A549 treated with Hydrocortisone at 1 μM for 4 hours (cell line): ENCODE measurements around the gene RASSF8. TPM values are rescaled to one million over a fixed set of nuclear protein-coding genes. Genes with fewer than 3 reads are reported as not detected.

Experiments
- total RNA-seq: library from RNA; stranded (reverse); fragments of 200-300 nt; extraction: Qiagen RNA extraction; gene quantifications from 5 replicates; pipeline ENCODE4 v1.2.3, GENCODE V29; 2022

The RASSF8 gene, protein sequence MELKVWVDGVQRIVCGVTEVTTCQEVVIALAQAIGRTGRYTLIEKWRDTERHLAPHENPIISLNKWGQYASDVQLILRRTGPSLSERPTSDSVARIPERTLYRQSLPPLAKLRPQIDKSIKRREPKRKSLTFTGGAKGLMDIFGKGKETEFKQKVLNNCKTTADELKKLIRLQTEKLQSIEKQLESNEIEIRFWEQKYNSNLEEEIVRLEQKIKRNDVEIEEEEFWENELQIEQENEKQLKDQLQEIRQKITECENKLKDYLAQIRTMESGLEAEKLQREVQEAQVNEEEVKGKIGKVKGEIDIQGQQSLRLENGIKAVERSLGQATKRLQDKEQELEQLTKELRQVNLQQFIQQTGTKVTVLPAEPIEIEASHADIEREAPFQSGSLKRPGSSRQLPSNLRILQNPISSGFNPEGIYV
- total RNA-seq: 4.5 to 14.4 TPM (median 9.7 TPM) in 5 replicates

DNA sequence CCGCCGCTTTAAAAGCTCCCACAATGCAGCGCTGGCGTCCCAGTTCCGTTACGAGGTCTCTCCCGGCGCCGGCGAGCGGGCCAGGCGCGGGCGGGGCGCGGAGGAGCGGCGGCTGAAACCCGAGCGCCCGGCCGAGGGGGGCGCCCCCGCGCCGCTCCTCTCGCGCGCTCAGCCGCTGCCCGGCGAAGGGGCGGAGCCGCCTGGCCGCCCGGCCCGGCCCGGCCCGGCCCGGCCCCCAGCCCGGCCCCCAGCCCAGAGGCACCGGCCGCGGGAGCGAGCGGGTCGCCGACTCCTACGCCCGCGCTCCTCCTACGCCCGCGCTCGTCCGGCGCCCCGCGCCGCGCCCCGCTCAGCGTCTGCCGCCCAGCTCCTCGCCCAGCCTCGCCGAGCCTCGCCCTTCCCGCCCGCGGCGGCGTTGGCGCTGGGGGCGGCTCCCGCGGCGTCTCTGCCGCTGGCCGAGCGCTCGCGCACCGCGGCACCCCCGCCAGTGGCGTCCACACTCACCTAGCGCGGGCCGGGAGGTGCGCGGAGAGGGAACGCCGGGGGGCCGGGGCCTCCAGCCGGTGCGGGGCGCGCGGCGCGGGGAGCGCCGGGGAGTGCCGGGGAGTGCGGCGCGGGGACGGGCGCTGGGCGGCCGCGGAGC, at the start of gene RASSF8:
Gene RASSF8 (plus strand): TSS at position 255 of the 643 bp plus-strand sequence. CDS start 96,662 bp downstream, outside the sequence.

DNA sequence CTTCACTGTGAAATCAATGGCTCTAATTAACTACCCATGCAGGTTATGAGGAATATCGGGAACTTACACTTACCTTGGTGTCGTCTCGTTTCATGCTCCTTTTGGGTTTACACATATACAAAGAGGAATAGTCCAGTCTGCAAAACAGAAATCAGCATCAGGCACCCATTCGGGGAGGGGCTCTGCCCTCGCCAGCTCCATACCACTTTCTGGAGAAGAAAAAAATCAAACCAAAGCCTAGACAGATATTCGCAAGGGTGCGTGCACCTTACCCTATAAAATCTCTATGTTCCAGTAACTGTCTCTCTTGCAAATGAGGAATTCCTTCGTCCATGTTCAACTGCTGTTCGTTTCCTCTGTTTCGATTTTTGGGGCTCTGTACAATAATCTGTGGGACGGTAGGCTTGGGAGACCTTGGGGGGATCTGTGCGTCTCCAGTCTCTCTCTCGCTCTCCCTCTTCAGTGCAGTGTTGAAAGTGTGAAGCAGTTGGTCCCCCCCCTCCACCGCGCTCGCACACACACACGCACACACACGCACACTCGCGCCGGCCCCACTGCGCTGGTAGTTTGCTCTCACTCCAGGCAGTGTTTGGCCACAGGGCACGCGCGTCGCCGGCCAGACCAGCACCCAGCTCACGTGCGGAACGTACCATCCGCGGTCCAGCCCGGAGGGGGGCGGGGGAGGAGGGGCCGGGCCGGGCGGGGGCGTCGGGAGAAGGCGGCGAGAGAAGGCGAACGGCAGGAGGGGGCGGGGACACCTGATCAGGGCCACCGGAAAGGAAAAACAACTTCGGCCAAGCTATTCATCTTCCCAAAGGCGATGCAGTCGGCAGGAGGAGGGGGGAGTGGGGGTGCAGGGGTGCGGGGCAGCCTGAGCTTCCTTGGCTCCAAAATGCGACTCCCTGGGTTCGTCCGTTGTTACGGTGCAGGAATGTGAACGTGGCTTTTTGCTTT, 166.2 kb downstream of the RASSF8 start, which contains the start of gene BHLHE41:
Gene BHLHE41 (minus strand): TSS at position 592 of the 954 bp plus-strand sequence. CDS start 258 bp downstream, at position 334.

Other genes starting within 250 kb of the RASSF8 start
- 0.53 to 1.5 TPM (median 0.69 TPM) in 5 replicates for gene BHLHE41, start 166.4 kb downstream of the RASSF8 start, total RNA-seq
- 0.37 to 0.63 TPM (median 0.47 TPM) in 5 replicates for gene SSPN, start 236.9 kb downstream of the RASSF8 start, total RNA-seq